Type B pancreatic cell (in vitro differentiated cells): Measurements from ENCODE around the gene TBC1D22A. TPM values are rescaled to one million over a fixed set of nuclear protein-coding genes. Genes with fewer than 3 reads are reported as not detected.
"Not testable (repeated sequence)": the region's sequence is repeated elsewhere in the genome, so short reads cannot be mapped to it uniquely, and the experiment has no call there.

Experiments used
- DNase-seq: peaks from one replicate; pipeline ENCODE4 v3.0.0; 2021; ENCODE audit warnings: mixed read lengths; ENCODE audit not compliant: unreplicated experiment; ENCODE audit errors: extremely low spot score
- H3K27ac Mint-ChIP-seq: 2 replicates; pipeline ENCODE4 v1.8.0; 2021; ENCODE audit warnings: mild to moderate bottlenecking, mixed read lengths
- H3K27me3 Mint-ChIP-seq: 2 replicates; pipeline ENCODE4 v1.8.0; 2021; ENCODE audit warnings: mixed read lengths
- H3K36me3 Mint-ChIP-seq: 2 replicates; pipeline ENCODE4 v1.8.0; 2021; ENCODE audit warnings: mixed read lengths
- H3K4me1 Mint-ChIP-seq: one replicate; pipeline ENCODE4 v1.8.0; 2021; ENCODE audit warnings: mixed read lengths; ENCODE audit not compliant: unreplicated experiment
- H3K4me3 Mint-ChIP-seq: 2 replicates; pipeline ENCODE4 v1.8.0; 2021; ENCODE audit warnings: mild to moderate bottlenecking, mixed read lengths
- H3K9me3 Mint-ChIP-seq: 2 replicates; pipeline ENCODE4 v1.8.0; 2021; ENCODE audit warnings: mixed read lengths
- total RNA-seq: library from RNA; stranded (reverse); gene quantifications from 2 replicates; pipeline ENCODE4 v1.2.1, GENCODE V29; 2021; ENCODE audit warnings: low replicate concordance
- TF ChIP-seq, protein P1 (sequence below): fragments of 200-600 bp; sonication (generic); conservative IDR thresholded peaks from 2 replicates; pipeline ENCODE4 v1.5.0; 2021; ENCODE audit warnings: antibody characterized with exemption, mild to moderate bottlenecking

TBC1D22A gene
- total RNA-seq, 1 donor from 2014 or later = 16.2 TPM

DNA sequence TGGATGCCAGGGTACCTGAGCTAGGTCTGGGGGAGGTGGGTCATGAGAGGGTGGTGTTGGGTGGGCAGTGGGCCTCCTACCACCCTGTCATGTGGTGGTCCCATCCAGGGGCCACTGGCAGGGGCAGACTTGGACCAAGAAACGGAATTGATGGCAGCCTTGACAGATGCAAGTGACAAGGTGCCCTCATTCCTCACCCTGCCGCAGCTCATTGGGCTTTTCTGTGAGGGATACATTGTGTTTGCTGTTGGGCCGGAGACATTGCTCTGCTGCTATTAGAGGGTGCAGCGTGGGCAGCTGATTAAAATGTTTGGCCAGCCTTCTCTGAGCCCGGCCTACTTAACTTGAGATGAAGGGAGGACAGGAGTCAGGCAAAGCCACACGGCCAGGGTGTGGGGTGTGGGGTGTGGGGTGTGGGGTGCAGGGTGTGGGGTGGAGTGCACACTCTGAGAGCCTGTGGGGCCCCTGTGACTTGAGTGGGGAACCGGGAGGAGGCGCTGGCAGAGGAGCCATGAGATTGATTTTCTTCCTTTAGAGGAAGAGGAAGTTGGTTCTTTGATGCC lies 351.5 kb downstream of the TBC1D22A start:
- Mint-ChIP-seq H3K27ac (peak overlapping the region; percentile 23), H3K27me3 (no peaks in the 10 kb centered on the region), H3K9me3 (no peaks in the 10 kb centered on the region), H3K4me1 (peaks cover 14% of the 10 kb centered on the region), H3K36me3 (peaks cover 5% of the 10 kb centered on the region), H3K4me3 (no peak overlapping the region)
- TF ChIP-seq, protein P1, sequence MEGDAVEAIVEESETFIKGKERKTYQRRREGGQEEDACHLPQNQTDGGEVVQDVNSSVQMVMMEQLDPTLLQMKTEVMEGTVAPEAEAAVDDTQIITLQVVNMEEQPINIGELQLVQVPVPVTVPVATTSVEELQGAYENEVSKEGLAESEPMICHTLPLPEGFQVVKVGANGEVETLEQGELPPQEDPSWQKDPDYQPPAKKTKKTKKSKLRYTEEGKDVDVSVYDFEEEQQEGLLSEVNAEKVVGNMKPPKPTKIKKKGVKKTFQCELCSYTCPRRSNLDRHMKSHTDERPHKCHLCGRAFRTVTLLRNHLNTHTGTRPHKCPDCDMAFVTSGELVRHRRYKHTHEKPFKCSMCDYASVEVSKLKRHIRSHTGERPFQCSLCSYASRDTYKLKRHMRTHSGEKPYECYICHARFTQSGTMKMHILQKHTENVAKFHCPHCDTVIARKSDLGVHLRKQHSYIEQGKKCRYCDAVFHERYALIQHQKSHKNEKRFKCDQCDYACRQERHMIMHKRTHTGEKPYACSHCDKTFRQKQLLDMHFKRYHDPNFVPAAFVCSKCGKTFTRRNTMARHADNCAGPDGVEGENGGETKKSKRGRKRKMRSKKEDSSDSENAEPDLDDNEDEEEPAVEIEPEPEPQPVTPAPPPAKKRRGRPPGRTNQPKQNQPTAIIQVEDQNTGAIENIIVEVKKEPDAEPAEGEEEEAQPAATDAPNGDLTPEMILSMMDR = no peak
- no peak for DNase-seq

DNA sequence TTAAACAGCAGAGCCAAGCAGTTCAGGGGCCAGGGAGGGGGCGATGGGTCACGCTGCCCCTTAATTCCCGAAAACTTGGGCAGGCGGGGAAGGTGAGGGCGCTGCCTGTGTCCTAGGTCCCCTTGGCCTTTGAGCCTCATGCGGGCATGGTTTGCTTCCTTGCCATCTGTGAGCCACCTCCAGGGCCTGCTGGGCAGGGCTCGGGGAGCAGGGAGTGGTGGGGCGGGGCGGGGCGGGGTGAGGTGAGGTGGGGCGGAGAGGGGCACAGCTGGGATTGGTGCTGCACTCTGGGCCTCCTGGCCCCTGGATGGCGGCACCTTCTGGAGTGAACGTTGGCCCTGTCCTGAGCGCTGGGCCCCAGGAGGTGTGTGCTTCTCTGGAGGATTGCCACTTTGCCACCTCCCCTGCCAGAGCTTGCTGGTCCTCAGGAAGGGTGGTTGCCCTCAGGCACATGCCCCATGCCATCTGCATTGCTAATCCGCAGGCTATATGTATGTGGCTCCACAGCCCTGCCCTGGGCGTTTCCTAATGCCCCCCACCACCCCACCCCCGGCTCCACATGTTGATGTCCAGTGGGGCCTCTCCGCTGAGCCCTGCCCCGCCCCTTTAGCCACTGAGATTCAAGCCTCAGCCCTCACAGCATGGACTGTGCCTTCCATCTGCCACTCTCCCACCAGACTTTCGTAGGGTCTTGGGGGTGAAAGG lies 352.5 kb downstream of the TBC1D22A start:
- no peaks in the 10 kb centered on the region for H3K27me3 Mint-ChIP-seq
- H3K36me3 Mint-ChIP-seq = peaks cover 4% of the 10 kb centered on the region
- TF ChIP-seq, protein P1 = no peak
- H3K9me3 Mint-ChIP-seq = no peaks in the 10 kb centered on the region
- no peak for DNase-seq
- H3K4me1 Mint-ChIP-seq = peaks cover 14% of the 10 kb centered on the region
- H3K4me3 Mint-ChIP-seq = no peak overlapping the region
- no peak overlapping the region for H3K27ac Mint-ChIP-seq

DNA sequence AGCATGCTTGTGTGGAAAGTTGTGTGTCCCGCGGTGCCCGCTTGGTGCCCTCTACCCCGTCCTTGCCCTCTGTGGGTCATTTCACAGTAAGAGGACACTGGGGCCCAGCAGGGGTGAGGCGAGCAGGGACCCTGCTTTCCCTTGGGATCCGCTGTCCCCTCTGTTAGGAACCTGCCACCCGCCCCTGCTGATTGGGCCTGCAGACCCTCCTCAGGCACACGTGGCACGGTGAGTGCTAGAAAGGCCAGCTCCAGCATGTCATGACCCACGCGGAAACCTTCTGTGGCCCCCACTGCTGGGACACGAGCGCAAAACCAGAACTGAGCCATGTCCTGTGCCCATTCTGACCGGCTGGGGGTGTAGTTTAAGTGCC lies 353.1 kb downstream of the TBC1D22A start:
- no peak overlapping the region for H3K27ac Mint-ChIP-seq
- H3K9me3 Mint-ChIP-seq = no peaks in the 10 kb centered on the region
- H3K27me3 Mint-ChIP-seq = no peaks in the 10 kb centered on the region
- no peak overlapping the region for H3K4me3 Mint-ChIP-seq
- peaks cover 4% of the 10 kb centered on the region for H3K36me3 Mint-ChIP-seq
- DNase-seq = no peak
- TF ChIP-seq, protein P1 = no peak
- peaks cover 14% of the 10 kb centered on the region for H3K4me1 Mint-ChIP-seq

DNA sequence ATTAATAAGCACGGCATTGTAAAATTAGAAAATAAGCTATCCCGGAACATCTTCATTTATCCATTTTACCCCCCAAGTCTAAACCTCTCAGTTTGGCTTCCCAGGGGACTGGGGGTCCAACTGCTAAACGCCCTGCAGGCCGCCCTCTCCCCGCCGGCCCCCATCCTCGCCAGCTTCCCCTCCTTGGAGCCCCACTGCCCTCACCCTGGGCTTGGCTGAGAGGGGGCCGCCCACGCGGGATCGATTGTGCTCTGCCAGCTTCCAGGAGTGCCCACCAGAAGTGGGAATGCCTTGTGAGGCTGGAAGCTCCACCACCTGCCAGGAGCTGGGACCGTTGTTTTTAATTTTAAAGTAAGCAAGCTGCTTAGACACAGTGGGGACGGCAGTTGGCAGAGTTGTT lies 353.5 kb downstream of the TBC1D22A start:
- H3K4me1 Mint-ChIP-seq = peaks cover 13% of the 10 kb centered on the region
- no peaks in the 10 kb centered on the region for H3K9me3 Mint-ChIP-seq
- no peak for DNase-seq
- no peak overlapping the region for H3K4me3 Mint-ChIP-seq
- H3K36me3 Mint-ChIP-seq = peaks cover 4% of the 10 kb centered on the region
- no peak overlapping the region for H3K27ac Mint-ChIP-seq
- TF ChIP-seq, protein P1 = no peak
- H3K27me3 Mint-ChIP-seq = no peaks in the 10 kb centered on the region

DNA sequence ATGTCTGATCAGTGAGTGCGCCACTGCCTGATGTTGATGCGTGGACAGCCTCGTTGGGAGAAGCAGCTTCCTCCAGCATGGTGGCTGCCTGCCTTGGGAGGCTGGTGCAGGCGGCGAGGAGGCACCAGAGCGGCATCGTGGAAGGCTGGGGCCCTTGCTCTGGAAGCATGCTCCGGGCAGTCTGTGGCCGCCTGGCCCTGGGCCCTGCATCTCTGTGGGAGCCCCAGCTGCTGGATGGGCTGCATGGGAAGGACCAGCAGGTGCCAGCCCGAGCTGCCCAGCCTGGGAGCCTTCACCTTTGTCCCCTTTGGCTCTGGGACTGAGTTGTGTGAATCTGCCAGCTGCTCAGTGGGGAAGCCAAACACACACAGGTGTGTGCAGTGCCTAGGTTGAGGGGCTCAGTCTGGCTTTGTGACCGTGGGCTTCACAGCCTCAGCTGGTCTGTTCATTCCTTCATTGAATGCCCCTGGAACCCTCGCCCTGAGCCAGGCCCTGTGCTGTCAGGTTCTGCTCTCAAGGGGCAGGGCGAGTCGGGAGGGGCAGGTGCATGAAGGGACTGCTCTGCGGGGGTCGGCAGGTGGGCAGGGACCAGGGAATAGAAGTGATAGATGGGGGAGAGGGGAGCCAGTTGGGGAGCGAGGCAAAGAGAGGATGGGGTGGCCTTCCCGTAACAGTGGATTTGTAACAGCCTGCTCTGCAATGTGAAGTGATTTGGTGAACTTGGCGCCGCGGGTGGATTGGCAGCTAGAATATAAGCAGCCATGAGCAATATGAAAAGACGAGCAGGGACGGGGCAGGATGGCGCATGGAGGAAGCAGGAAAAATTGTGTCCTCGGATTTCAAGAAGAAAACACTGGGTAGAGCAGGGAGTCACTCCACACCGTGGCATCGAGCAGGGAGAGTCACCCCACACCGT lies 354.2 kb downstream of the TBC1D22A start:
- TF ChIP-seq, protein P1 = no peak
- no peak for DNase-seq
- H3K9me3 Mint-ChIP-seq = no peaks in the 10 kb centered on the region
- no peaks in the 10 kb centered on the region for H3K27me3 Mint-ChIP-seq
- peaks cover 4% of the 10 kb centered on the region for H3K36me3 Mint-ChIP-seq
- no peak overlapping the region for H3K4me3 Mint-ChIP-seq
- peak overlapping the region; percentile 27 for H3K27ac Mint-ChIP-seq
- H3K4me1 Mint-ChIP-seq = peaks cover 6% of the 10 kb centered on the region

DNA sequence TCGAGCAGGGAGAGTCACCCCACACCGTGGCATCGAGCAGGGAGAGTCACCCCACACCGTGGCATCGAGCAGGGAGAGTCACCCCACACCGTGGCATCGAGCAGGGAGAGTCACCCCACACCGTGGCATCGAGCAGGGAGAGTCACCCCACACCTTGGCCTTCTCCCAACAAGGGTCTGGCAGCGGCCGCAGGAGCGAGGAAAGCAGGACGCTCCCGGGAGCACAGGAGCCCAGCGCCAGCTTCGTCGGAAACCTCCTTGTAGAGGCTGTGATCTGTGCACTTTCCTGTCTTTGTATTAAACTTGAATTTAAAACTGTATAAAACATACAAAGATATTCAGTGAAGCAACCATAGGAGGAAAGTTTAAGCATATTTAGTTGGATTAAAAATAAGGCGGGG lies 355.0 kb downstream of the TBC1D22A start:
- DNase-seq, H3K4me1 Mint-ChIP-seq, H3K4me3 Mint-ChIP-seq, H3K36me3 Mint-ChIP-seq, H3K9me3 Mint-ChIP-seq, H3K27me3 Mint-ChIP-seq, H3K27ac Mint-ChIP-seq: not testable (repeated sequence)
